Measurements from ENCODE around the gene MAPT. TPM values are rescaled to one million over a fixed set of nuclear protein-coding genes. Genes with fewer than 3 reads are reported as not detected.
A peak's percentile ranks its signal among the peaks of the same experiment; 100 is the strongest.

MAPT gene
- 0.10 and 0.18 TPM in 2 replicates for total RNA-seq (2014; rRNA removed; shearing (Covaris generic))
- polyA plus RNA-seq (2015; cell fraction: cytosol; rRNA removed): 0.25 and 0.27 TPM in 2 replicates
- polyA plus RNA-seq (2015; cell fraction: nucleus; rRNA removed): 0.20 and 0.28 TPM in 2 replicates

DNA sequence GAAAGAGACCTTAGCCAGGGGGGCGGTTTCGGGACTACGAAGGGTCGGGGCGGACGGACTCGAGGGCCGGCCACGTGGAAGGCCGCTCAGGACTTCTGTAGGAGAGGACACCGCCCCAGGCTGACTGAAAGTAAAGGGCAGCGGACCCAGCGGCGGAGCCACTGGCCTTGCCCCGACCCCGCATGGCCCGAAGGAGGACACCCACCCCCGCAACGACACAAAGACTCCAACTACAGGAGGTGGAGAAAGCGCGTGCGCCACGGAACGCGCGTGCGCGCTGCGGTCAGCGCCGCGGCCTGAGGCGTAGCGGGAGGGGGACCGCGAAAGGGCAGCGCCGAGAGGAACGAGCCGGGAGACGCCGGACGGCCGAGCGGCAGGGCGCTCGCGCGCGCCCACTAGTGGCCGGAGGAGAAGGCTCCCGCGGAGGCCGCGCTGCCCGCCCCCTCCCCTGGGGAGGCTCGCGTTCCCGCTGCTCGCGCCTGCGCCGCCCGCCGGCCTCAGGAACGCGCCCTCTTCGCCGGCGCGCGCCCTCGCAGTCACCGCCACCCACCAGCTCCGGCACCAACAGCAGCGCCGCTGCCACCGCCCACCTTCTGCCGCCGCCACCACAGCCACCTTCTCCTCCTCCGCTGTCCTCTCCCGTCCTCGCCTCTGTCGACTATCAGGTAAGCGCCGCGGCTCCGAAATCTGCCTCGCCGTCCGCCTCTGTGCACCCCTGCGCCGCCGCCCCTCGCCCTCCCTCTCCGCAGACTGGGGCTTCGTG, at the start of gene MAPT:
Gene MAPT (plus strand): TSS at position 533 of the 763 bp plus-strand sequence. CDS start 67,784 bp downstream, outside the sequence.
- peak; percentile 87 for DNase-seq (ENCODE audit: low read depth)

DNA sequence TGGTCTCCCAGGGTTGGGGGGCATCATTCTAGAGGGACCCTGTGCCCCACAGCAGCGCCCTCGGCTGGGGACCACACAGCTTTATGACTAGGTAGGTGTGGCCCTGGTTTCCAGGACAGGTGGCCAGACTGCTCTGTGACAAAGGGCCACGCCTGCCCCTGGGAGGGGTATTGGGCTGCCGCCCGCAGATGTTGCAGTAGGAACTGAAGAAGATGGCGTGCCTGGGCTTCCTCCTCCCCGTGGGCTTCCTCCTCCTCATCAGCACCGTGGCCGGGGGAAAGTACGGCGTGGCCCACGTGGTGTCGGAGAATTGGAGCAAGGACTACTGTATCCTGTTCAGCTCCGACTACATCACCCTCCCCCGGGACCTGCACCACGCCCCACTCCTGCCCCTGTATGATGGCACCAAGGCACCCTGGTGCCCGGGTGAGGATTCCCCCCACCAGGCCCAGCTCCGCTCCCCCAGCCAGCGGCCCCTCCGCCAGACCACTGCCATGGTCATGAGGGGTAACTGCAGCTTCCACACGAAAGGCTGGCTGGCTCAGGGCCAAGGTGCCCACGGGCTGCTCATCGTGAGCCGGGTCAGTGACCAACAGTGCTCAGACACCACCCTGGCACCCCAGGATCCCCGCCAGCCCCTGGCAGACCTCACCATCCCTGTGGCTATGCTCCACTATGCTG, 49.5 kb upstream of the MAPT start, which contains the start of gene SPPL2C:
Gene SPPL2C (plus strand): TSS at position 187 of the 681 bp plus-strand sequence. CDS start 26 bp downstream, at position 213.
- DNase-seq (ENCODE audit: low read depth): no peak

DNA sequence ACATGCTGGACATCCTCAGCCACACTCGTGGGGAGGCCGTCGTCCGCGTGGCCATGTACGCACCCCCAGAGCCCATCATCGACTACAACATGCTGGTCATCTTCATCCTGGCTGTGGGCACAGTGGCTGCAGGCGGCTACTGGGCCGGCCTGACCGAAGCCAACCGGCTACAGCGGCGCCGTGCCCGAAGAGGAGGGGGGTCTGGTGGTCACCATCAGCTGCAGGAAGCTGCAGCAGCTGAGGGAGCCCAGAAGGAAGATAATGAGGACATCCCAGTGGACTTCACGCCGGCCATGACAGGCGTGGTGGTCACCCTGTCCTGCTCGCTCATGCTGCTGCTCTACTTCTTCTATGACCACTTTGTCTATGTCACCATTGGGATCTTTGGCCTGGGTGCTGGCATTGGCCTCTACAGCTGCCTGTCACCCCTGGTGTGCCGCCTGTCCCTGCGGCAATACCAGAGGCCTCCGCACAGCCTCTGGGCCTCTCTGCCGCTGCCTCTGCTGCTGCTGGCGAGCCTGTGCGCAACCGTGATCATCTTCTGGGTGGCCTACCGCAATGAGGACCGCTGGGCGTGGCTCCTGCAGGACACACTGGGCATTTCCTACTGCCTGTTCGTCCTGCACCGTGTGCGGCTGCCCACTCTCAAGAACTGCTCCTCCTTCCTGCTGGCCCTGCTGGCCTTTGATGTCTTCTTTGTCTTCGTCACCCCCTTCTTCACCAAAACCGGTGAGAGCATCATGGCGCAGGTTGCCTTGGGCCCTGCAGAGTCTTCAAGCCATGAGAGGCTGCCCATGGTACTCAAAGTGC, 48.8 kb upstream of the MAPT start:
- DNase-seq (ENCODE audit: low read depth): no peak

DNA sequence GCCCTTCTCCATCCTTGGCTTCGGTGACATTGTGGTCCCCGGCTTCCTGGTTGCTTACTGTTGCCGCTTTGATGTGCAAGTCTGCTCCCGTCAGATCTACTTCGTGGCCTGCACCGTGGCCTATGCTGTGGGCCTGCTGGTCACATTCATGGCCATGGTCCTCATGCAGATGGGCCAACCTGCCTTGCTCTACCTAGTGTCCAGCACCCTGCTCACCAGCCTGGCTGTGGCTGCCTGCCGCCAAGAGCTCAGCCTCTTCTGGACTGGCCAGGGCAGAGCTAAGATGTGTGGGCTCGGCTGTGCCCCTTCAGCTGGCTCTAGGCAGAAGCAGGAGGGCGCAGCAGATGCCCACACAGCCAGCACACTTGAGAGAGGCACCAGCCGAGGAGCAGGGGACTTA, 48.1 kb upstream of the MAPT start:
- DNase-seq (ENCODE audit: low read depth): no peak

DNA sequence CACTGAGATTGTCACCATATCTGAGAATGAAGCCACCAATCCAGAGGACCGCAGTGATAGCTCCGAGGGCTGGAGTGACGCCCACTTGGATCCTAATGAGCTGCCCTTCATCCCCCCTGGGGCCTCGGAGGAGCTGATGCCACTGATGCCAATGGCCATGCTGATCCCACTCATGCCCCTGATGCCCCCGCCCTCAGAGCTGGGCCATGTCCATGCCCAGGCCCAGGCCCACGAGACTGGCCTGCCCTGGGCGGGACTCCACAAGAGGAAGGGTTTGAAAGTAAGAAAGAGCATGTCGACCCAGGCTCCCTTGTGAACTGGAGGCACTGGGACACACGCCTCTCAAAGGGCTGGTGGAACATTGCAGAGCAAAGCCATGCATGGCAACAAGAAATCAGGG, 47.7 kb upstream of the MAPT start:
- no peak for DNase-seq (ENCODE audit: low read depth)

DNA sequence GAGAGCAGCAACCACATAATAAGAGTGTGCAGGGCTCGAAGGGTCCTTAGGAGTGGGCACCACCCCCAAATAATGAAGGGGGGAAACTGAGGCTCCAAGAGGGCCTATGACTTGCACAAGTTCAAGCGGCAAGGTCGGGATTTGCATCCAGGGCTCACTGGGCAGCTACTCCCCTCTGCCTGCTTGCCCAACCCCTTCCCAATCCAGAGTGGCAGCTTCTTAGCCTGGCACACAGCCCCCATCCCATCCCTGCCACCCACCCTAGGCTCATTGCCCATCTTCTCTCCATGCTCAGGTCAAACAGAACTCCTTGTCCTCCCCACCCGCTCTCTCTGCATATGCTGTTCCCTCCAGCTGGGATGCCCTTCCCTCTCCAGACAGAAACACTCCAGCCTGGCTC, 47.3 kb upstream of the MAPT start:
- DNase-seq (ENCODE audit: low read depth): no peak

DNA sequence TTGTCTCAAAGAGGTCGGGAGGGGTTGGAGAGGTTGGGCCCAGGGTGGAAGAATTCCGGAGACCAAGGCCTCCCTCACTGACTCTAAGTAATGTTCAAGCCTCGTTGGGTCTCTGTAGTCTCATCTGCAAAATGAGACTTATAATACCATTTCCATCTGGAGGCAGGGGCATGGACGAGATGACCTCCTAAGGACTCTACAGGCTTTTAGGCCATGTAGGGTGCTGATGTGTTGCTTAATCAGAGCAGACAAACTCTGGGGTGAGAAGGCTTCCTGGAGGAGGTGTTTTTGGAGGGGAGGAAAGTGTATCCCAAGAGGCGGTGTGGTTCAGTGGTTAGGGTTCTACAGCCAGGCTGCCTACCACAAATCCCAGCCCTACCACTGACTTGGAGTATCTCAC, 46.6 kb upstream of the MAPT start:
- no peak for DNase-seq (ENCODE audit: low read depth)

DNA sequence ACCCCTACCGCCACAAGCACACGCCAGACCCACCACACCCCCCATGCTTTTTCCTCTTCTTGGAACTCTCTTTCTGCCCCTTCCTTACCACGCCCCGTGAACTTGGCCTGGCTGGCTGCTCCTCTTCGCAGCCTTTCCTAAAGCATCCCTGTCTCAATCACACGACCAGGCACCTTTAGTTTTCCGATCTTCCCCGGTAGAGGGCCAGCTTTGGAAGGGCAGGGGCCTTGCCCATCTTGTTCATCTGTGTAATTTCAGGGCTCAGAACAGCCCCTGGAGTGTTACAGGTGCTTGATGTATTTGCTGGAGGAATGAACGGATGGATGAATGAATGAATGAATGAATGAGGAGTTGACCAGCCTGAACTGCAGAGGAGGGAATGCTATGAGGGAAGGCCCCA, 45.9 kb upstream of the MAPT start:
- DNase-seq (ENCODE audit: low read depth): no peak

DNA sequence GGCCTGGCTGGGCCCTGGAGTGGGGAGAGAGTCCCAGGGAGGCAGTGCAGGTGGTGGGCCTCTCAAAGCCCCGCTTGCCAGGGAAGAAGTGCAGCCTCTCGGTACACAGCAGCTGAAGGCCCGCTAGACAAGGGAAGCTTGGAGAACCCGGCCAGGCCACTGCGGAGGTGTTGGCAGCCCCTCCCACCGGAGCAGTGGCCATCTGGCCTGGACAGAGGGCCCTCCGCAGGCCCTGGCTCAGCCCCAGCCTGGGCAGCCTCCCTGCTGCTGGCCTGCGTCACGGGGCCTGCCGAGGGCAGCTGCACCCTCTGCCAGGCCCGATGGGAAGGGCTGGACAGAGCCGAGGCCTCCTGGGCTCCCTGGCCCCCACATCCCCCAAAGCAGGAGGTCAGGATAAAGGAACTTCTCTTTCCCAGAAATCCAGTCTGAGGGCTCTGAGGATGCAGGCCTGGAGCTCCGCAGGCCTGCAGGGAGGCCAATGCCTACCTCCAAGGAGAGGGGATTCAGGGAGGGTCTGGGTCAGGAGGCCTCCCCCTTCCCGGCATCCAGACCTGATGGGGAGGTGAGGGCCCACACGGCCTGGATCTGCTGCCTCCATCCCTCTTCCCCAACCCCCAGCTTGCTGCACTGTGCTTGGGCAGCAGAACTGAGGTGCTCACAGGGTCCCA, 45.4 kb upstream of the MAPT start:
- DNase-seq (ENCODE audit: low read depth): no peak

DNA sequence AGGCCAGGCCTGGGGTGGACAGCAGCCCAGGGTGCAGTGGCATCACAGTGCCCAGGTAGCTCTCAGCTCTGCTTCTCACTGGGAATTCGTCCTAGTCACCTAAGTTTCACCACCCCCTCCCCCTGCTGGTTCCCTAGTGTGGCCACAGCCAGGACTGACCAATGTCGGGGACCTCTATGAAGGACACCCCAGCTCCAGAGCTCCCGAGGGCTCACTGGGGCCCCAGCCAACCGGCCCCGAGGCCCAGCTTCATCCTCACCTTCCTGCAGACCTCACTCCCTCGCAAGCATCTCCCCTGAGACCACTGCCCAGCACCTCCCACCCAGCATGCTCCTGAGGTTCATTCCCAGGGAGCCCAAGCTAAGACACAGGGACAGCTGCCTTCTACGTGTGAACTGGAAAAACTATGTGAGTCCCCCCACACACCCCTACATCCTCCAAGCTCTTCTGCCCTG, 44.8 kb upstream of the MAPT start:
- DNase-seq (ENCODE audit: low read depth): no peak

DNA sequence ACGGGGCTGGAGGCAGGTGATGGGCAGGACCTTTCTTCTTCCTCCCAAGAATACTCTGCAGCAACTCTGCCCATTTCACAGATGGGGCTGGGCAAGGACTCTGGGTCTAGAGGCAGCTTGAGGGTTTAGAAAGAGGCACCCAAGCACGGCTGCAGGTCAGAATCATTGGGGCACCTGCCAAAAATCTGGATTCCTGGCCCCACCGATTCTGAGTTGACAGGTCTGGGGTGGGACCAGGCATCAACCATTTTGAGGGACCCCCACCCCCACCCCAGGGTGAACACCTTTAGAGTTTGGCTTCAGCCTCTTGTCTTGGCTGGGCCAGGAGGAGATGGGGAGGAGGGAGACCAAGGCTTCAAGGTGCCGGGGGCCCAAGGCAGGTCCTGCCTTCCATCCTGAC, 44.3 kb upstream of the MAPT start:
- no peak for DNase-seq (ENCODE audit: low read depth)

DNA sequence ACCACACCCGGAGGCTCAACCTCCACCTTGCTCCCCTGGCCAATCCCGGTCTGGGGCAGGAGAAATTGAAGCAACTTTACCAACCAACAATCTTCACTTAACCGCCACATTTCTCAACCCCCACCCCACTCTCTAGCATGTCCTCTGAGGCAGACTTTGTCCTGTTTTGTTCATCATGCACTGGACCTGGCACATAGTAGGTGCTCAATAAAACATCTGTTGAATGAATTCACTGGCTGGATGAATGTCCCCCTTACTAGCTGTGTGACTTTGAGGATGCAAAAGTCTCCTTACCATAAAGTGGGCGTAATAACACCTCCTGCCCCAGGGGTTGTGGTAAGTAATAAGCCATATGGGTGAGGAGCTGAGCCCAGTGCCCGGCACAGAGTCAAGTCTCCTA, 43.9 kb upstream of the MAPT start:
- DNase-seq (ENCODE audit: low read depth): no peak

DNA sequence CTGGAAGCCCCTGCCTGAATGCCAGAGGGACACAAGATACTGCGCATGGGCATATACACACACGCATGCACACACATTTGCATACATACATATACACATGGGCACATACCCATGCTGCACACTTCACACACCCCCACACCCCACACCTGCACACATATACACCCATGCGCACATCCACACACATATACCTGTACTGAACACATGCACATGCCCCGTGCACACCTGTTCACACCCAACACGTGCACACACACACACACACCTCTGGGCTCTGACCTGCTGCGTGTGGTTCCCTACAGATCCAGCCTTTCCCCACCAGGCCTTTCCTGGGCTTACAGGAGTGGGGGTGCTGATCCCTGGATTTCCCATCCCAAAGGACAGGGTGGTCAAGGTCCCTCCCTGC, 43.3 kb upstream of the MAPT start:
- DNase-seq (ENCODE audit: low read depth): no peak

DNA sequence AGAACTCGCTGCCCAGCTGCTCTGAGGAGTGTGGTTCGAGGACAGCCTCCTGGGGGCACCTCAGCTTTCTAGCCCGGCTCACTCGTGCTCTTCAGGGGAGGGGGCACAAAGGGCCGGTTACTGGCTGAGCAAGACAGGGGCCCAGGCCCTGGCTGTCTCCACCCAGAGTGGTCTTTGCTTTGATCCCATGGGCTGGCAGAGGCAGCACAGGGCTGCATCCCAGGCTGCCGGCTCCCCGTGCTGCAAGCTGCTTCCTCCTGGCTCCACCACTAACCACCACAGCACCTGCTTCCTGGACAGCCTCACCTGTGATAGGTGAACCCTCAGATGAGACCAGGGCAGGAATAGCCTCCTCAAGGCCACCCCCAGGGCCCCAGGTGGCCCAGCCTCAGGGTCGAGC, 42.9 kb upstream of the MAPT start:
- no peak for DNase-seq (ENCODE audit: low read depth)

DNA sequence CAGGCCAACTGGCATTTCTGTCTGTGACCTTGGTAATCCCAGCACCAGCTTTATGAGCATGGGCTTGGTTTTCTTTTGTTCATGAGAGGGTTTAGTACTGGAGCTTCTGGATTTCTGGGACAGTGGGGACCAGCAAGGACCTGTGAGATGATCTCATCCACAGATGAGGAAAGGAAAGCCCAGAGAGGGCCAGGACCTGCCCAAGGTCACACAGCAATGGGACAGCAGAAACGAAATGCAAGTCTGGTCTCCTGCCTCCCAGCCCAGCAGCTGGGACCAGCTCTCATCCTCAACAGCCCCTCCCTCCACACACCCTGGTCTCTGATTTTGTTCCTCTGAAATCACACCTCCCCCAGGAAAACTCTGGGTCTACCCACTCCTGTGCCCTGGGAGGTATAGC, 42.5 kb upstream of the MAPT start:
- no peak for DNase-seq (ENCODE audit: low read depth)

DNA sequence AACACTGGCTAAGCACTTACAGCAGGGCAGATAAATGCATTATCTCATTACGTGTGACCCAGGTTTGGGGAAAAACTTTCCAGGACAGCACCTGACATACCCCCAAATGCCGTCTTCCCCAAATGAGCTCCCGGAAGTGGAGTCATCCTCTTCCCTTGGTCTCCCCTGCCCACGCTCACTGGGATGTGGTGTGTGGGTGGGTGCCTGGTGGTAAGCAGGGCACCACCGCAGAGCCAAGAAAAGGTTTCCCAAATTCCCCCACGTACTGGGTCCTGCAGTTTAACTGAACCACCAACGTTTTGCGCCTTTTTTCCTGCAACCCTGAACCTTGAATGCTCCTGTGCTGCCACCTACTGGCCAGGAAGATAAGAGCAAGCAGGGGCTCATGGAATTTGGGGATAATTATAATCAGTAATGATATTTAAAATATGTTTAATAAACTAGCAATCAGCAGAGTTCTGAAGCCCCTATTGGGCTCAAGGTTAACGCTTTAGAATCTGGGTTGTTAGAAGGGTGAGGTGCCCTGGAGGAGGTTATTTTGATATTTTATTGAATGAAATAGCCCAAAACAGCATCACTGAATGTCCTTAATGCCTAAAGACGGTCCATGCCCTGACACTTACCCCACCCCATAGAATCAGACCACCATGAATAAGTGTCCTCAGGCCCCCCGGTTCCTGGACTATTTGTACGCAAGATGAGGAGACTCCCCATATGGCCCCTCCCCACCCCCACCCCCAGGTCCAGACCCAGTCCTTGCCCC, 41.6 kb upstream of the MAPT start:
- DNase-seq (ENCODE audit: low read depth): peak; percentile 24

DNA sequence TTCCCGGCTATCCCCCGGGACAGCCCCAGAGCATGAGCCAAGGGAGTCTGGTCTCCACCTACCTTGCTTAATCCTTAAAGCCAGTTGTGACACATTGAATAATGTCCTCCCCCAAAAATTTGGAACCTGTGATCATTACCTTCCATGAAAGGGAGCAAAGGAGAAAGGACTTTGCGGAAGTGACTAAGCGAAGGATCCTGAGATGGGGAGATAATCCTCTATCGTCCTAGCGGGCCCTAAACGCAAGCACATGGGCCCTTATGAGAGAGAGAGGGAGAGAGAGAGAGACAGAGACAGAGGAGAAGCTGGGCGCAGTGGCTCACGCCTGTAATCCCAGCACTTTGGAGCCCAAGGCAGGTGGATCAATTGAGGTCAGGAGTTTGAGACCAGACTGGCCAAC, 40.1 kb upstream of the MAPT start:
- DNase-seq (ENCODE audit: low read depth): no peak

DNA sequence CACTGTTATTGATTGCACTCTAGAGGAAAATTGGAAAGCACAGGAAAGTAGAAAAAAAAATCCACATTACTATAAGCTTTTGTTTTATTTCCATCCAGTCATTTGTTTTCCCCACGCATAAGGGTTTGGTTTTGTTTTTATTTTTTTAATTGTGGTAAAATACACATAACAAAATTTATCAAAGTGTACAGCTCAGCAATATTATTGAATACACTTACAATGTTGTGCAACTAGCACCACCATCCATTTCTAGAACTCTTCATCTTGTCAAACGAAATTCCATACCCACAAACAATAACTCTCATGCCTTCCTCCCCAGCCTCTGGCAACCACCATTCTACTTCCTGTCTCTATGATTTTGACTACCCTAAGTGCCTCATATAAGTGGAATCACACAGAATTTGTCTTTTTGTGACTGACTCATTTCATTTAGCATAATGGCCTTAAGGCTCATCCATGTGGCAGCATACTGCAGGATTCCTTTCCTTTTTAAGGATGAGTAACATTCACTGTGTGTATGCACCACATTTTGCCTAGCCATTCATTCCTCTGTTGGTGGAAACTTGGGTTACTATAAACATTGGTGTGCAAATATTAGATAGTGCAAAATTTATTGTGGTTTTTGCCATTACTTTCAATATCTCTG, 38.5 kb upstream of the MAPT start:
- no peak for DNase-seq (ENCODE audit: low read depth)

DNA sequence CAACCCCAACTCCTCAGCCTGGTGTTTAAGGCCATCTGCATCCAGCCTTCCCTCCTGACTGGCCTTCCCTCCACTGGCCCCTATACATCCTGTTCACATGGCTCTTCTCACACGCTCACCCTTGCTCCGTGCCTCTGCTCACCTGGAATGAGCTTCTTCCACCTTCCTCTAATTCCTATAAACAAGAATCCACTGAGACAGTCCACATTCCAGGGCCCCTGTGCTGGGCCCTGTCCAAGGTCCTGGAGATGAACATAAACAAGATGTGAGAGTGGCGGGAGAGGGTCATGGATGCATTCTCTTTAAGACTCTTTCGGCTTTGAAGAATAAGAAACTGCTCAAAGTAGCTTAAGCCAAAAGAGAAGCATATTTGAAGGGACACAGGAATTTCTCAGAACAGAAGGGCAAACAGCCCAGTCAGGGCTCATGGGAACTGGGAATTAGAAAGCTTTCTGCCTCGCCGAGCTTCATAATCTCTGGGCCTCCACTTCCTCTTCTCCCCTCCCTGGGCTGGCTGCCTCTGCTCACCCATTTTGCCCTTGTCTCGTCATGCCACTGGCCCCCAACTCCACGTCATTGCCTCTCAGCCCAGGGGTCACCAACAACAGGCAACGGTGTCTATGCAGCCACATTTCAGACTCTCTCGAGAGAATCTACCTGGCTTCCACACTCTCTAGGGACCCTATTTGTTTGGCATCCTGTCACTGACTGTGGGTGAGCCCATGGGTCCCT, 36.2 kb upstream of the MAPT start:
- DNase-seq (ENCODE audit: low read depth): no peak

Data from HT1080 (cell line).